DND-41 (cell line): ENCODE results near the gene STK24.

Experiments
- ATAC-seq: fragments of 200-7000 bp; cut with Tn5 transposase; 3 replicates; pipeline ENCODE4 v1.9.1; 2021; ENCODE audit warnings: low read depth; ENCODE audit not compliant: insufficient read depth
- DNase-seq: peaks from one replicate; pipeline ENCODE4 v3.0.0-alpha.2; 2020
- H2AFZ ChIP-seq: 2 replicates; pipeline ENCODE4 v1.6.0; 2012; ENCODE audit warnings: low read depth, low read length
- H3K27ac ChIP-seq: 2 replicates; pipeline ENCODE4 v1.5.1; 2012; ENCODE audit warnings: low read length, inconsistent platforms
- H3K27me3 ChIP-seq: fragments of 200-600 bp; sonication (generic); 2 replicates; pipeline ENCODE4 v1.6.0; 2012; ENCODE audit warnings: low read length, mild to moderate bottlenecking, inconsistent platforms; ENCODE audit not compliant: insufficient read depth, poor library complexity
- H3K36me3 ChIP-seq: 2 replicates; pipeline ENCODE4 v1.5.1; 2012; ENCODE audit warnings: low read length, inconsistent platforms; ENCODE audit not compliant: insufficient read depth
- H3K4me1 ChIP-seq: 2 replicates; pipeline ENCODE4 v1.5.1; 2012; ENCODE audit warnings: mild to moderate bottlenecking, low read length; ENCODE audit not compliant: insufficient read depth
- H3K4me2 ChIP-seq: 2 replicates; pipeline ENCODE4 v1.6.0; 2012; ENCODE audit warnings: mild to moderate bottlenecking, moderate library complexity, low read length, inconsistent platforms; ENCODE audit not compliant: insufficient read depth
- H3K4me3 ChIP-seq, 2 experiments: fragments of 200-600 bp in 1 of 2; shearing (Covaris generic) in 1 of 2; 2 replicates each; pipeline ENCODE4 v1.5.1; 2012 to 2016; ENCODE audit warnings: inconsistent platforms in 2 of 2, low read length in 2 of 2, mild to moderate bottlenecking in 2 of 2, low read depth in 1 of 2, moderate library complexity in 1 of 2
- H3K79me2 ChIP-seq: 2 replicates; pipeline ENCODE4 v1.6.0; 2012; ENCODE audit warnings: low read length, inconsistent platforms; ENCODE audit not compliant: insufficient read depth
- H3K9ac ChIP-seq: 2 replicates; pipeline ENCODE4 v1.6.0; 2012; ENCODE audit warnings: low read depth, mild to moderate bottlenecking, inconsistent platforms, low read length, moderate library complexity
- H3K9me3 ChIP-seq: 2 replicates; pipeline ENCODE4 v1.5.1; 2012; ENCODE audit warnings: low read length, moderate library complexity, mild to moderate bottlenecking, inconsistent platforms; ENCODE audit not compliant: insufficient read depth, severe bottlenecking
- H4K20me1 ChIP-seq: 2 replicates; pipeline ENCODE4 v1.6.0; 2012; ENCODE audit warnings: low read length; ENCODE audit not compliant: insufficient read depth
- CTCF ChIP-seq: IDR thresholded peaks from 2 replicates; pipeline ENCODE4 v1.5.1; 2012; ENCODE audit warnings: borderline replicate concordance, low read length, moderate library complexity, mild to moderate bottlenecking; ENCODE audit not compliant: poor library complexity, severe bottlenecking; ENCODE audit errors: extremely low read depth
- EZH2 ChIP-seq: IDR thresholded peaks from 3 replicates; pipeline ENCODE4 v1.6.1; 2012; ENCODE audit warnings: borderline replicate concordance, low read depth, mild to moderate bottlenecking, moderate library complexity, low read length, inconsistent platforms; ENCODE audit not compliant: severe bottlenecking

The STK24 gene

GRCh38 chr13:98397861-98398260 is 179.0 kb downstream of the STK24 start:
- H3K9me3 ChIP-seq: no peaks in the 10 kb centered on the region
- no peak overlapping the region for H3K4me3 ChIP-seq
- no peak overlapping the region for H3K27ac ChIP-seq
- peaks cover 8% of the 10 kb centered on the region for H3K27me3 ChIP-seq
- DNase-seq: no peak
- H3K4me2 ChIP-seq: no peak overlapping the region
- H3K36me3 ChIP-seq: no peaks in the 10 kb centered on the region
- no peak overlapping the region for H3K9ac ChIP-seq
- no peaks in the 10 kb centered on the region for H4K20me1 ChIP-seq
- TF ChIP-seq CTCF: no peak
- TF ChIP-seq EZH2: no peak
- no peak for ATAC-seq
- no peak overlapping the region for H2AFZ ChIP-seq
- H3K4me1 ChIP-seq: no peaks in the 10 kb centered on the region
- no peaks in the 10 kb centered on the region for H3K79me2 ChIP-seq

GRCh38 chr13:98397221-98397620 is 179.7 kb downstream of the STK24 start:
- H3K27me3 ChIP-seq: peaks cover 8% of the 10 kb centered on the region
- no peak overlapping the region for H3K4me3 ChIP-seq
- no peak overlapping the region for H3K27ac ChIP-seq
- TF ChIP-seq CTCF (peak; percentile 8), EZH2 (no peak)
- H2AFZ ChIP-seq: no peak overlapping the region
- no peak overlapping the region for H3K9ac ChIP-seq
- no peaks in the 10 kb centered on the region for H3K9me3 ChIP-seq
- no peak for DNase-seq
- no peaks in the 10 kb centered on the region for H3K79me2 ChIP-seq
- no peaks in the 10 kb centered on the region for H4K20me1 ChIP-seq
- H3K4me1 ChIP-seq: no peaks in the 10 kb centered on the region
- no peak overlapping the region for H3K4me2 ChIP-seq
- no peak for ATAC-seq
- H3K36me3 ChIP-seq: no peaks in the 10 kb centered on the region

- no peak for DNase-seq
- Histone ChIP-seq H3K4me3 (no peak overlapping the region), H3K79me2 (no peaks in the 10 kb centered on the region), H3K36me3 (no peaks in the 10 kb centered on the region), H2AFZ (no peak overlapping the region), H3K27me3 (peaks cover 8% of the 10 kb centered on the region), H4K20me1 (no peaks in the 10 kb centered on the region), H3K27ac (no peak overlapping the region), H3K9me3 (no peaks in the 10 kb centered on the region), H3K4me1 (no peaks in the 10 kb centered on the region), H3K9ac (no peak overlapping the region), H3K4me2 (no peak overlapping the region)
- TF ChIP-seq EZH2 (no peak), CTCF (no peak)
- no peak for ATAC-seq
Measured at GRCh38 chr13:98396071-98396710, 180.7 kb downstream of the STK24 start.
